Measurements from ENCODE around the gene MYCBP2.

GRCh38 chr13:77016251-77016812, 310.6 kb downstream of the MYCBP2 start:
- TF ChIP-seq CTCF (IDR thresholded peaks at IDR 0.05) (no peak), POLR2A (IDR thresholded peaks at IDR 0.05) (no peak)
